Adrenal gland (tissue), 12 donors: ENCODE data around the gene SLC9B1. TPM values are rescaled to one million over a fixed set of nuclear protein-coding genes. Genes with fewer than 3 reads are reported as not detected.
"Not testable (repeated sequence)": the region's sequence is repeated elsewhere in the genome, so short reads cannot be mapped to it uniquely, and the experiment has no call there.

Source experiments
- DNase-seq, 7 donors: peaks; one replicate each; pipeline ENCODE4 v3.0.0-alpha.2; 2019 to 2020
- H3K27ac ChIP-seq, 5 donors: fragments of 200-600 bp; sonication (generic) in 4 of 5; 1 replicate in 3 of 5; 2 replicates in 2 of 5; pipeline versions ENCODE4 v1.5.1 to v1.8.0; 2016 to 2020; ENCODE audit warnings: mild to moderate bottlenecking in 1 of 5
- H3K27me3 ChIP-seq: fragments of 200-600 bp; 2 replicates; pipeline ENCODE4 v1.8.0; 2021
- H3K36me3 ChIP-seq, 2 donors: fragments of 200-600 bp; replicated peaks in 1 of 2; 1 replicate in 1 of 2; 2 replicates in 1 of 2; pipeline versions ENCODE4 v1.5.1 to v1.8.0; 2018 to 2022
- H3K4me1 ChIP-seq, 2 donors: fragments of 200-600 bp; replicated peaks in 1 of 2; 1 replicate in 1 of 2; 2 replicates in 1 of 2; pipeline versions ENCODE4 v1.5.1 to v1.8.0; 2018 to 2021
- H3K4me3 ChIP-seq, 4 donors: fragments of 200-600 bp; sonication (generic) in 3 of 4; one replicate each; pipeline ENCODE4 v1.5.1; 2016 to 2018
- H3K9me3 ChIP-seq, 3 donors: fragments of 200-600 bp; sonication (generic) in 1 of 3; replicated peaks in 1 of 3; 1 replicate in 2 of 3; 2 replicates in 1 of 3; pipeline versions ENCODE4 v1.5.1 to v1.8.0; 2016 to 2021
- CTCF ChIP-seq, 6 experiments: fragments of 450-650 bp in 4 of 6; fragments of 200-600 bp in 2 of 6; sonication (generic) in 1 of 6; IDR thresholded peaks; 1 replicate in 5 of 6; 2 replicates in 1 of 6; pipeline versions ENCODE4 v1.5.1 to v1.8.0; 2016 to 2021; ENCODE audit warnings: antibody characterized with exemption in 6 of 6, mild to moderate bottlenecking in 2 of 6, moderate library complexity in 1 of 6
- POLR2A ChIP-seq, 2 donors: fragments of 450-650 bp; IDR thresholded peaks; one replicate each; pipeline ENCODE4 v1.6.1; 2017; ENCODE audit warnings: antibody characterized with exemption in 2 of 2, mild to moderate bottlenecking in 2 of 2, moderate library complexity in 1 of 2
- WGBS, 4 donors: extraction: QIAGEN DNeasy Blood & Tissue Kit in 2 of 4; methylation state at CpG; one replicate each; pipeline versions ENCODE4 v1.1.5 to v1.1.7; 2013 to 2017; 5-methylcytosine and 5-hydroxymethylcytosine counted together
- intact Hi-C, 2 donors: fragments of 100-400 bp; cut with DNase I; formaldehyde crosslinking; loops; one replicate each; pipeline versions ENCODE4 v1.14.1 to v1.15.0; 2022 to 2023
- polyA plus RNA-seq, 3 donors: library from polyadenylated mRNA; stranded (reverse); fragments of 200-250 nt in 2 of 3; fragments of 350-450 nt in 1 of 3; fragmentation: Illumina TruSeq in 1 of 3; extraction: RNeasy Lipid Tissue Mini Kit (QIAGEN cat#74804) in 1 of 3; gene quantifications; one replicate each; pipeline ENCODE4 v1.2.3, GENCODE V29; 2013 to 2014
- total RNA-seq, 9 donors: library from RNA; depleted of rRNA in 4 of 9; stranded (reverse); fragments of >200 nt in 4 of 9; fragments of 120-200 nt in 1 of 9; fragmentation: NEBNext Ultra II Directional in 1 of 9; extraction: Animal tissue kit (Norgen Biotek cat#: 25700) in 1 of 9; gene quantifications; one replicate each; pipeline versions ENCODE4 v1.1.0 to v1.2.4, GENCODE V29; 2013 to 2023
- donor health status: healthy with polysubstance abuse.
- donor health status: Bipolar disorder and iron deficiency.
- donor health status: DM: yes; HTN: yes; CAD: no.
- donor health status: DM: no; HTN: no; CAD: no.
- donor health status: DM: no; HTN: no; CAD: no.
- donor health status: DM: yes; HTN: yes; CAD: no.

Gene SLC9B1
- total and polyA plus RNA-seq, 12 donors = 0.32 to 3.3 (median 1.5) TPM; not detected in 1

DNA sequence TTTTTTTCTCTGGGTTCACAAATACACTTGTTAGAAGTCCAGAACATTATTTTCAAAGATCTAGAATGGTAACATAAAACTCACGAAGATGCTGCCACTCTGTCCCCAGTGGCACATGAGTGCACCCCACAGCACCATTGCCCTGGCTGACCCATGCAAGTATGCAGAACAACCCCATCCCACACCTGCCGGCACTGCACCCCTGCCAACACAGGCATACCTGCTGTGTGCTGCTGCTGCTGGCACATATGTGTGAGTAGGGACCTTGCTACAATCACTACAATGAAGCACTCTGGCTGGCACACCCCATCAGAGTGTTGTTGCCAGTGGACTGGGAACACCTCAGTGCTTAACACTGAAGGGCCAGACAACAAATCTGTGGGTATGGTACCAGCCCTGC, 83.8 kb downstream of the SLC9B1 start:
- Histone ChIP-seq H3K27me3 (no peaks in the 10 kb centered on the region), H3K27ac (no peak overlapping the region), H3K4me1 (no peaks in the 10 kb centered on the region), H3K9me3 (no peaks in the 10 kb centered on the region), H3K36me3 (no peaks in the 10 kb centered on the region), H3K4me3 (no peak overlapping the region)
- no peak for TF ChIP-seq POLR2A (IDR thresholded peaks at IDR 0.05)
- no peak for TF ChIP-seq CTCF (IDR thresholded peaks at IDR 0.05)
- intact Hi-C loops = no loop called here
- 66 to 100% (median 92%) methylated on average over 2 of the region's 2 CpGs for WGBS, 4 donors
- DNase-seq = no peak

DNA sequence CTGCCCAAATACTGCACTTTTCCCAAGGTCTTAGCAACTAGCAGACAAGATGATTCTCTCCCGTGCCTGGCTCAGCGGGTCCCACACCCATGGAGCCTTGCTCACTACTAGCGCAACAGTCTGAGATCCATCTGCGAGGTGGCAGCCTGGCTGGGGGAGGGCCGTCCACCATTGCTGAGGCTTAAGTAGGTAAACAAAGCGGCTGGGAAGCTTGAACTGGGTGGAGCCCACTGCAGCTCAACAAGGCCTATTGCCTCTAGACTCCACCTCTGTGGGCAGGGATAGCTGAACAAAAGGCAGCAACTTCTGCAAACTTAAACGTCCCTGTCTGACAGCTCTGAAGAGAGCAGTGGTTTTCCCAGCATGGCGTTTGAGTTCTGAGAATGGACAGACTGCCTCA, 99.8 kb downstream of the SLC9B1 start:
- WGBS, 4 donors = 85 to 100% (median 89%) methylated on average over 6 to 8 of the region's 8 CpGs
- intact Hi-C loops, H3K4me3 ChIP-seq, H3K27me3 ChIP-seq, H3K4me1 ChIP-seq, H3K36me3 ChIP-seq, H3K9me3 ChIP-seq, H3K27ac ChIP-seq, DNase-seq: not testable (repeated sequence)

- WGBS, 4 donors = 83 to 90% (median 86%) methylated on average over 3 of the region's 3 CpGs
- DNase-seq = no peak
- H3K4me3 ChIP-seq = no peak overlapping the region
- no peaks in the 10 kb centered on the region for H3K9me3 ChIP-seq
- H3K27me3 ChIP-seq = no peaks in the 10 kb centered on the region
- no peaks in the 10 kb centered on the region for H3K36me3 ChIP-seq
- H3K27ac ChIP-seq = no peak overlapping the region
- TF ChIP-seq CTCF (IDR thresholded peaks at IDR 0.05) (no peak), POLR2A (IDR thresholded peaks at IDR 0.05) (no peak)
- H3K4me1 ChIP-seq = no peaks in the 10 kb centered on the region
- intact Hi-C loops = no loop called here
Measured at GRCh38 chr4:102918859-102919258, 100.6 kb downstream of the SLC9B1 start.

GRCh38 chr4:102901804-102902203, 117.7 kb downstream of the SLC9B1 start:
- DNase-seq = peak in 1 of 7 donors; percentile 3
- Histone ChIP-seq H3K4me1 (peaks cover 0 to 4% of the 10 kb centered on the region in 2 donors), H3K36me3 (no peaks in the 10 kb centered on the region), H3K27ac (peak overlapping the region in 3 of 5 donors; percentile 44 to 70 (median 66)), H3K4me3 (peak overlapping the region in 1 of 4 donors; percentile 35), H3K27me3 (no peaks in the 10 kb centered on the region), H3K9me3 (no peaks in the 10 kb centered on the region)
- no peak for TF ChIP-seq CTCF (IDR thresholded peaks at IDR 0.05)
- WGBS, 4 donors = 37 to 47% (median 41%) methylated on average over 2 of the region's 2 CpGs
- intact Hi-C loops = no loop called here

DNA sequence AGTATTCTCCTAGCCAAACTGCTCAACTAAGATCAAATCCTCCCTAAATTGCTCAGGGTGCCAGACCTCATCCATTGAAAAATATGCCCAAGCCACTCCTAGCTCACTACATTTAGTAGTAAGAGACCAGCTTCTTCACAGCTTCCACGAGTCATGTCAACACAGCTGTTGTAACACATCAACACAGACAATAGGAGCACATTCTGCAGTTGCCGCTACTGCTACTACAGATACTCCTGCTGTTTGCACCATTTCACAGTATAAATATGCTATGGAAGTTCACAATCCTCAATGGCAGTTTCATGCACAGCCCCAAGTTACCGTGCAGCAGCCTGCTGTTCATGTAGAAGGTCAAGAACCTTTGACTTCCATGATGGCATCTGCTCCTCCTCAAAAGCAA, 121.9 kb downstream of the SLC9B1 start:
- H3K27ac ChIP-seq, H3K36me3 ChIP-seq, DNase-seq, H3K9me3 ChIP-seq, H3K4me3 ChIP-seq, H3K4me1 ChIP-seq, H3K27me3 ChIP-seq, intact Hi-C loops: not testable (repeated sequence)
- 83 to 90% (median 89%) methylated on average over 2 to 3 of the region's 3 CpGs for WGBS, 4 donors

GRCh38 chr4:102896547-102896946, 123.0 kb downstream of the SLC9B1 start:
- H3K4me1 ChIP-seq, H3K27ac ChIP-seq, H3K27me3 ChIP-seq, intact Hi-C loops, H3K9me3 ChIP-seq, H3K36me3 ChIP-seq, H3K4me3 ChIP-seq, DNase-seq: not testable (repeated sequence)
- 91 to 95% (median 94%) methylated on average over 5 of the region's 5 CpGs for WGBS, 4 donors

GRCh38 chr4:102889866-102890265, 129.6 kb downstream of the SLC9B1 start:
- WGBS, 4 donors = 83 to 92% (median 90%) methylated on average over 3 of the region's 3 CpGs
- H3K4me3 ChIP-seq, H3K4me1 ChIP-seq, H3K27ac ChIP-seq, H3K9me3 ChIP-seq, H3K27me3 ChIP-seq, intact Hi-C loops, DNase-seq, H3K36me3 ChIP-seq: not testable (repeated sequence)

DNA sequence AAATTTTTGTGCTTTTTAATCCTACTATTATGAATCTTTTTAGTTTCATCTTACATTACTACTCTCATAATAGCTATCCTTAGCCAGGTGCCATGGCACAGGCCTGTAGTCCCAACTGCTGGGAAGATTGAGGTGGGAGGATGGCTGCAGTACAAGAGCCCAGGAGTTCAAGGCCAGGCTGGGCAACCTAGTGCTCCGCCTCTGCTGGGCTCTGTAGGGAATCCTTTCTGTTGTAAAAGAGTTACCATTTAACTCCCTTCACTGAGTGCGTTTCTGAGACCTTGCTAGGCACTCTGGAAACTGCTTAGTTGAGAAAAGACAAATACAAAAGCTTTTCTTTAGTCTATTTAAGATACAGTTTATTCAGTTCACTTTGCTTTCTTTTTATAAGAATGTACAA, 130.9 kb downstream of the SLC9B1 start:
- H3K27me3 ChIP-seq, H3K36me3 ChIP-seq, H3K4me1 ChIP-seq, H3K9me3 ChIP-seq, intact Hi-C loops, DNase-seq, H3K27ac ChIP-seq, H3K4me3 ChIP-seq: not testable (repeated sequence)
- 89 to 96% (median 94%) methylated on average over 2 of the region's 2 CpGs for WGBS, 4 donors
